Calu3 (cell line): ENCODE measurements around the gene HNRNPU. TPM values are rescaled to one million over a fixed set of nuclear protein-coding genes. Genes with fewer than 3 reads are reported as not detected.

Experiments
- BruUV-seq: library from RNA; stranded (reverse); fragments of 400-500 nt; replicated peaks from 2 replicates; lab custom pipeline; 2021; lab: Mats Ljungman, UMichigan
- CTCF ChIA-PET: fragments of 300-600 bp; sonication (Branson Sonifier 250); formaldehyde crosslinking; loops from one replicate; lab custom pipeline; 2022; ENCODE audit warnings: antibody characterized with exemption; lab: Charles Lee
- DNase-seq: peaks from one replicate; pipeline ENCODE4 v3.0.0; 2022
- H3K27ac Mint-ChIP-seq: one replicate; pipeline ENCODE4 v1.8.0; 2022; ENCODE audit warnings: mixed read lengths; ENCODE audit not compliant: unreplicated experiment
- H3K27me3 Mint-ChIP-seq: one replicate; pipeline ENCODE4 v1.8.0; 2022; ENCODE audit warnings: mixed read lengths; ENCODE audit not compliant: unreplicated experiment
- H3K36me3 Mint-ChIP-seq: one replicate; pipeline ENCODE4 v1.8.0; 2022; ENCODE audit warnings: mild to moderate bottlenecking, moderate library complexity, mixed read lengths; ENCODE audit not compliant: insufficient read depth, unreplicated experiment
- H3K4me1 Mint-ChIP-seq: one replicate; pipeline ENCODE4 v1.8.0; 2022; ENCODE audit warnings: mild to moderate bottlenecking, low read depth, mixed read lengths; ENCODE audit not compliant: unreplicated experiment
- H3K4me3 Mint-ChIP-seq: one replicate; pipeline ENCODE4 v1.8.0; 2022; ENCODE audit warnings: mild to moderate bottlenecking, low read depth, moderate library complexity, mixed read lengths; ENCODE audit not compliant: unreplicated experiment
- H3K9me3 Mint-ChIP-seq: one replicate; pipeline ENCODE4 v1.8.0; 2022; ENCODE audit warnings: low read depth, mixed read lengths; ENCODE audit not compliant: unreplicated experiment
- intact Hi-C: fragments of 100-400 bp; cut with micrococcal nuclease; formaldehyde crosslinking; loops from one replicate; pipeline ENCODE4 v1.10.0; 2022; ENCODE audit not compliant: unreplicated experiment
- total RNA-seq: library from RNA; stranded (reverse); gene quantifications from 2 replicates; pipeline ENCODE4 v1.2.3, GENCODE V29; 2022
- TF ChIP-seq, protein P1 (sequence below): fragments of 200-600 bp; IDR thresholded peaks from one replicate; pipeline ENCODE4 v1.8.0; 2022; ENCODE audit warnings: antibody characterized with exemption; ENCODE audit not compliant: unreplicated experiment

The HNRNPU gene
- total RNA-seq, 1 experiment from 2014 or later, result 453 TPM

DNA sequence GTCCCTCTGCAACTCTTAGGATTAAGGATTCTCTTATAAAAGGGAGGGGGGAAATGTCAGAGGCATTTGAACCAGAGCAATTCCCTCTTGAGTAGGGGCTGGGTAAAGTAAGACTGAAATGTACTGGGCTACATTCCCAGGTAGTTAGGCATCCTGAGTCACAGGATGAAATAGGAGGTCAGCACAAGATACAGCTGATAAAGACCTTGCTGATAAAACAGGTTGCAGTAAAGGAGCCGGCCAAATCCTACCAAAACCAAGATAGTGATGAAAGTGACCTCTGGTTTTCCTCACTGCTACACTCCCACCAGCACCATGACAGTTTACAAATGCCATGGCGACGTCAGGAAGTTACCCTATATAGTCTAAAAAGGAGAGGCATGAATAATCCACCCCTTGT is 43.2 kb downstream of the HNRNPU start:
- intact Hi-C loops, result no loop called here
- CTCF ChIA-PET, result no interaction called here
- H3K4me3 Mint-ChIP-seq, result no peak overlapping the region
- H3K27me3 Mint-ChIP-seq, result no peaks in the 10 kb centered on the region
- DNase-seq, result no peak
- TF ChIP-seq, protein P1, sequence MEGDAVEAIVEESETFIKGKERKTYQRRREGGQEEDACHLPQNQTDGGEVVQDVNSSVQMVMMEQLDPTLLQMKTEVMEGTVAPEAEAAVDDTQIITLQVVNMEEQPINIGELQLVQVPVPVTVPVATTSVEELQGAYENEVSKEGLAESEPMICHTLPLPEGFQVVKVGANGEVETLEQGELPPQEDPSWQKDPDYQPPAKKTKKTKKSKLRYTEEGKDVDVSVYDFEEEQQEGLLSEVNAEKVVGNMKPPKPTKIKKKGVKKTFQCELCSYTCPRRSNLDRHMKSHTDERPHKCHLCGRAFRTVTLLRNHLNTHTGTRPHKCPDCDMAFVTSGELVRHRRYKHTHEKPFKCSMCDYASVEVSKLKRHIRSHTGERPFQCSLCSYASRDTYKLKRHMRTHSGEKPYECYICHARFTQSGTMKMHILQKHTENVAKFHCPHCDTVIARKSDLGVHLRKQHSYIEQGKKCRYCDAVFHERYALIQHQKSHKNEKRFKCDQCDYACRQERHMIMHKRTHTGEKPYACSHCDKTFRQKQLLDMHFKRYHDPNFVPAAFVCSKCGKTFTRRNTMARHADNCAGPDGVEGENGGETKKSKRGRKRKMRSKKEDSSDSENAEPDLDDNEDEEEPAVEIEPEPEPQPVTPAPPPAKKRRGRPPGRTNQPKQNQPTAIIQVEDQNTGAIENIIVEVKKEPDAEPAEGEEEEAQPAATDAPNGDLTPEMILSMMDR, result no peak
- no peaks in the 10 kb centered on the region for H3K36me3 Mint-ChIP-seq
- no peaks in the 10 kb centered on the region for H3K9me3 Mint-ChIP-seq
- H3K4me1 Mint-ChIP-seq, result no peaks in the 10 kb centered on the region
- H3K27ac Mint-ChIP-seq, result no peak overlapping the region
- BruUV-seq, result no TSS peak

DNA sequence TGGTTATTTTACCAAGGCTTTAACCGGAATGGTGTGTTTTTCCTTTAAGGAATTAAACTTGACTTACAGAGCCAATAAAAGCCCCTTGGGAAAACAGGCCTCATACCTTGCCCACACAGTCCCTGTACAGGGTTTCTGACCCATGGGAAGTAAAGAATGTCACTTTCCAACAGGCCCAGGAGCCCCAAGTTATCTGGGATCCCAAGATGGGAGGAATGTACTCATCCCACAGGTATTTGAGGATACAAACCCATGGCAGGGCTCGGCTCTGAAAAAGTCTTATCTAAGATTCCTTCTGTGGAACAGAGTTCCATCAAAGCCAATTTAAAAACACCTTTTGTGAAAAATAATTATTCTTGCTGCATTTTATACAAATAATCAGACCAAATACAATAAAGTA is 44.2 kb downstream of the HNRNPU start:
- no peaks in the 10 kb centered on the region for H3K27me3 Mint-ChIP-seq
- H3K27ac Mint-ChIP-seq, result no peak overlapping the region
- no peak overlapping the region for H3K4me3 Mint-ChIP-seq
- CTCF ChIA-PET, result interaction anchor here (0.6 kb wide), 1 partner anchor 166 kb away, joined by 7 read pairs; no protein-coding TSS in a partner anchor
- H3K9me3 Mint-ChIP-seq, result no peaks in the 10 kb centered on the region
- BruUV-seq, result no TSS peak
- H3K4me1 Mint-ChIP-seq, result no peaks in the 10 kb centered on the region
- no peak for DNase-seq
- intact Hi-C loops, result no loop called here
- H3K36me3 Mint-ChIP-seq, result no peaks in the 10 kb centered on the region
- TF ChIP-seq, protein P1, result no peak

DNA sequence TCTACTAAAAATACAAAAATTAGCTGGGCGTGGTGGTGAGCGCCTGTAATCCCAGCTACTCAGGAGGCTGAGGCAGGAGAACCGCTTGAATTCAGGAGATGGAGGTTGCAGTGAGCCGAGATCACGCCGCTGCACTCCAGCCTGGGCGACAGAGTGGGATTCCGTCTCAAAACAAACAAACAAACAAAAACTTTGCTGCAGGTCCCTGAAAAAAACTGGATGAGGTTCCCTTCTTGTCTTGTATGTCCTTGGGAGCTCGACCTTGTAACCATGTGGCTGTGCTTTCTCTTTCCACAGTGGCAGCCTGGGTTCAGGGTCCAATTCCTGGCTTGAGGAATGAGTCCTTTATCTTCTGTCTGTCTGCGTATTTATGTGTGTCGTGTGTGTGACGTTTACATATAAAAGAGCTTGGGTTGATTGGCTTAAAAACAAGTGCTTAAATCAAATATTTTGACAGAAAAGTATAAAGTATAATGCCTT is 46.9 kb downstream of the HNRNPU start:
- Mint-ChIP-seq H3K4me1 (no peaks in the 10 kb centered on the region), H3K27me3 (peaks cover 10% of the 10 kb centered on the region), H3K27ac (no peak overlapping the region), H3K36me3 (no peaks in the 10 kb centered on the region), H3K4me3 (no peak overlapping the region), H3K9me3 (no peaks in the 10 kb centered on the region)
- TF ChIP-seq, protein P1, result no peak
- no peak for DNase-seq
- intact Hi-C loops, result no loop called here
- BruUV-seq, result no TSS peak
- CTCF ChIA-PET, result interaction anchor here (0.6 kb wide), 1 partner anchor 14 kb away, joined by 4 read pairs; no protein-coding TSS in a partner anchor

DNA sequence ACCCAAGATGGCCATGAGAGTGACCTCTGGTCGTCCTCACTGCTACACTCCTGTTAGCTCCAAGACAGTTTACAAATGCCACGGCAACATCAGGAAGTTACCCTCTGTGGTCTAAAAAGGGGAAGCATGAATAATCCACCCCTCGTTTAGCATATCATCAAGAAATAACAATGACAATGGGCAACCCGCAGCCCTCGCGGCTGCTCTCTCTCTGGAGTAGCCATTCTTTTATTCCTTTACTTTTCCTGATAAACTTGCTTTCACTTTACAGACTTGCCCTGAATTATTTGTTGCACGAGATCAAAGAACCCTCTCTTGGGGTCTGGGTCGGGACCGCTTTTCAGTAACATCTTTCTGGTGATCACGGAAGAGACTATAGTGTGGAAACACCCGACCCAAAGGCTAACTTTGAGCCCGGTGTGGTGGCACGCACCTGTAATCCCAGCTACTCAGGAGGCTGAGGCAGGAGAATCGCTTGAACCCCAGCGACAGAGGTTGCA is 48.7 kb downstream of the HNRNPU start:
- TF ChIP-seq, protein P1, result no peak
- no peak overlapping the region for H3K27ac Mint-ChIP-seq
- H3K4me3 Mint-ChIP-seq, result no peak overlapping the region
- CTCF ChIA-PET, result no interaction called here
- no peaks in the 10 kb centered on the region for H3K36me3 Mint-ChIP-seq
- no peaks in the 10 kb centered on the region for H3K4me1 Mint-ChIP-seq
- H3K9me3 Mint-ChIP-seq, result no peaks in the 10 kb centered on the region
- DNase-seq, result no peak
- peaks cover 10% of the 10 kb centered on the region for H3K27me3 Mint-ChIP-seq
- intact Hi-C loops, result no loop called here
- no TSS peak for BruUV-seq
